CD4-positive, alpha-beta T cell treated with Interleukin-4 for 1 hour (primary cell): ENCODE results near the gene CXCR4.
"Not testable (repeated sequence)": the region's sequence is repeated elsewhere in the genome, so short reads cannot be mapped to it uniquely, and the experiment has no call there.

ENCODE experiments used
- DNase-seq, 2 donors: peaks; one replicate each; pipeline ENCODE4 v3.0.0-alpha.2; 2020 to 2022

CXCR4 gene

GRCh38 chr2:136113209-136113971 is 4.6 kb downstream of the CXCR4 start:
- peak in 1 of 2 donors; percentile 49 for DNase-seq

GRCh38 chr2:136112317-136113208 is 5.4 kb downstream of the CXCR4 start:
- peak in 1 of 2 donors; percentile 38 for DNase-seq

- no peak for DNase-seq
Measured at GRCh38 chr2:136111711-136112110, 6.2 kb downstream of the CXCR4 start.

GRCh38 chr2:136110526-136110925 is 7.4 kb downstream of the CXCR4 start:
- no peak for DNase-seq

- DNase-seq, result no peak
Measured at GRCh38 chr2:136108463-136108862, 9.5 kb downstream of the CXCR4 start.

- DNase-seq, result no peak
Measured at GRCh38 chr2:136107051-136108033, 10.6 kb downstream of the CXCR4 start.

- no peak for DNase-seq
Measured at GRCh38 chr2:136106505-136106904, 11.4 kb downstream of the CXCR4 start.

GRCh38 chr2:136104977-136105376 is 13.0 kb downstream of the CXCR4 start:
- no peak for DNase-seq

GRCh38 chr2:136101042-136101441 is 16.9 kb downstream of the CXCR4 start:
- no peak for DNase-seq

GRCh38 chr2:136098441-136098840 is 19.5 kb downstream of the CXCR4 start:
- DNase-seq, result peak in 1 of 2 donors; percentile 34

- no peak for DNase-seq
Measured at GRCh38 chr2:136093583-136093982, 24.4 kb downstream of the CXCR4 start.

- DNase-seq, result no peak
Measured at GRCh38 chr2:136091899-136092298, 26.1 kb downstream of the CXCR4 start.

- not testable (repeated sequence) for DNase-seq
Measured at GRCh38 chr2:136087901-136088460, 30.0 kb downstream of the CXCR4 start.

- DNase-seq, result no peak
Measured at GRCh38 chr2:136086253-136087016, 31.5 kb downstream of the CXCR4 start.

- no peak for DNase-seq
Measured at GRCh38 chr2:136085453-136086209, 32.3 kb downstream of the CXCR4 start.

- DNase-seq, result no peak
Measured at GRCh38 chr2:136081582-136082210, 36.3 kb downstream of the CXCR4 start.

GRCh38 chr2:136080114-136080513 is 37.8 kb downstream of the CXCR4 start:
- no peak for DNase-seq

GRCh38 chr2:136077107-136077506 is 40.8 kb downstream of the CXCR4 start:
- DNase-seq, result no peak

- DNase-seq, result no peak
Measured at GRCh38 chr2:136075476-136075875, 42.5 kb downstream of the CXCR4 start.

- DNase-seq, result no peak
Measured at GRCh38 chr2:136072621-136073020, 45.3 kb downstream of the CXCR4 start.
